ENCODE measurements around the gene FOSL2.

Gene FOSL2

DNA sequence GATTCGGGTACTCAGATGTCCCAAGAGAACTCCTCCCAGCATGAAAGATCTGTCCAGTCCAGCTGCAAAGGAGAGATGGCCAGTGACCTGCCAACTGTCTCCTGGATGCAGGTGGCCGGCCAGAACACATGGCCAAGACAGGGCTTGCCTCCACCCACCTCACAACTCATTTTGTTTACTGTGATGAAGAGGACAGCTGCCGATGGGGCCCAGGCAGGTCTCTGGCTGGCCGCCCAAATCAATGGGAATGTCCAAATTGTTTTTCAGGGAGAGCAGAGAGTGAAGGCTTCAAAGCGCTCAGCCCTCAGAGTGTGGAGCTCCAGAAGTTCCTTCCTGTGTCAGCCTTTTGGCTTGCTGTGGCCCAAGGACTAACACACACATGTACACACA, 41.9 kb downstream of the FOSL2 start:
- DNase-seq, result no peak

- no peak for DNase-seq
These were observed 42.6 kb downstream of the FOSL2 start for GRCh38 chr2:28435241-28435640.

DNA sequence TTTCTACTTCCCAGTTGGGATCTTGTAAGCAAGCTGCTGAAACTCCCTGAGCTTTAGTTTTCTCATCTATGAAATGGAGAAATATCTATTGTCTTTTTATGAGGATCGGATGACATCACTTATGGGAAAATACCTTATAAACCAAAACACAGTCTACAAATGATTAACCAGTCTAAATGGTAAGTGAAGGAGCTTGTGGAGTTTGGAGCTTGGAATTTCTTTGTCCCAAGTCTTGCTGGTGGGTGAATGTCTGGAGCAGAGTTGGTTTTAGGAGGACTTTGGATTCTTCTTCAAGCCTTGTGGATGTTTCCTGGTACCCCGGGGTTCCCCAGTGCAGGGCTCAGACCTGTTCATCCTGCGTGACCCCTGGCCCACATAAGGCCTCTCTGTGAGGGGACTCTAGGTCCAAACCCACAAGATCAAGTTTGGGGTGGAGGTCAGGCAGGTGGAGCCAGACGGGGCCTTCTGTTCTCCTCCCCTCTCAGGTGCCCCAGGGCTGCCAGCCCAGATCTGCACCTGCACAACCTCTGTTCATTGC, 43.2 kb downstream of the FOSL2 start:
- DNase-seq, result no peak

DNA sequence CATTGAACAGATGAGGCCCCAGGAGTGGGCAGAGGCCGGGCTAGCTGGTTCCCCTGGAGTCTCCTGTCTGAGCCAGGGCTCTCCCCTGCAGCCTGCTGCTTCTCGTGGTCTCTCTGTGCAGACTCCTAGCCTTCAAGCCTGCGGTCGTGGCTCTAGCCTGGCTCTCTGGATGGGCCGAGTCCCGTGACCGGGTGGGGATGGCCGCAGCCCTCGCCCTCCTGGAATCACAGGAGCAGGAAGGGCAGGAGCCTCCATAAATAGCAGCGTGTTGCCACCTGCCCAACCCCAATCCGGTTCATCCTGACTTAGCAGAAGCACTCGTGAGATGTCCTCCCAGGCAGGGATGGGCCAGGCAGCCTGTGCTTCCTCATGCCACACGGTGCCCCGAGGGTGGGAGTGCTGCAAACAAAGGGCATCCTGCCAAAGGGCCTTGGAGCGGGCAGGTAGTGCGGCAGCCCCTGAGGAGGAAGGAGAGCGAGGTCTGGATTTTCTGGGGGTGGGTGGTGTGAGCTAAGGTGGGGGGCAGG, 43.9 kb downstream of the FOSL2 start:
- no peak for DNase-seq

DNA sequence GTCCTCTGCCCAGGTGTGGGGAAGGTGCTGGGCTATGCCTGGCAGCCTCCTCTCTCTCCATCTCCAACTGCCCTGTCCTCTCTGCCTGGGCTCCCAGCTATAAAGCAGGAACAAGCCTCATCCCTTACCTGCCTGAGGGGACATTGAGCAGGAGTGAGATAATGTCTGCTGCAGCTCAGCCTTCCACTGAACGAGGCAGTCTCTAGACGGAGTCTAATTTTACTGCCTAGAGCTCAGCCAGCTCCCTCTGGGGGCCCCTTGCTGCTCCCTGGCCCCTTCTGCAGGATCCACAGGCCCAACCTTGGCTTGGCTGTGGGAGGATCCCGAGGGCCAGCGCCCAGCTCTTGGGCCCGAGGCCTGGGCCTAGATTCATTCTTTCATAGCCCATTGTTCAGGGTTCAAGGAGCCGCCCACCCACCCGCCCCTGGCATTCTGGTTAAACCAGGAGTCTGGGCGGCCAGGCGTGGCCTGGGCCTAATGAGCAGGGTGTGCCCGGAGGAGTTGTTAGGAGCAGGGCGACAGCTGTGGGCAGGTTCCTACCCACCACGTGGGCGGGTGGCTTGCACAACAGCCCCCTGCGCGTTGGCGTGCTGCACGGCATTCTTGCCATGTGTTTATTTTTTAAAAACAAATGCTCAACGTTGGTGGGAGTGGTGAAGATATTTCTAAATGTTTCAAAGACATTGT, 44.6 kb downstream of the FOSL2 start:
- no peak for DNase-seq

- DNase-seq, result no peak
These were observed 45.3 kb downstream of the FOSL2 start for GRCh38 chr2:28437918-28438317.

GRCh38 chr2:28438532-28439063, 45.9 kb downstream of the FOSL2 start:
- no peak for DNase-seq

- DNase-seq, result no peak
These were observed 46.5 kb downstream of the FOSL2 start for GRCh38 chr2:28439127-28439526.

- no peak for DNase-seq
These were observed 47.1 kb downstream of the FOSL2 start for GRCh38 chr2:28439763-28440162.

- DNase-seq, result no peak
These were observed 49.7 kb downstream of the FOSL2 start for GRCh38 chr2:28442328-28442727.

DNA sequence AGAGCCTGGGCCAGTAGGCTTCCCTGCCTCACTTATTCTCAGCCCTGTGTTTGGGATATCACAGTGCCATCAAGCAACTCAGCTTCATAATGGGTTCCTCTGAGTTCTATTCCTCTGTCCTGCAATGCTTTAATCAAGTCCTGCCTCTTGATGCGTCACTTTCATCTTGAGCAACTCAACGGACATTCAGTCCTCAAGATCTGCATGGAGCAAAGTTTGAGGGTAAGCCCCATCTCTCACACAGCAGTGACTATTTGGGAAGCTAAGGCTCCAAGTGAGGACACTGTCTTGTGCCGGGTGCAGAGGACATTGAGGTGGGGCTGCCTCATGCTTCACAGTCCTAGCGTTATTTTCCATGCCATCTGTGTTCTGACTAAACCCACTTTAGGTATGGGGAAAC, 52.3 kb downstream of the FOSL2 start:
- DNase-seq, result no peak

DNA sequence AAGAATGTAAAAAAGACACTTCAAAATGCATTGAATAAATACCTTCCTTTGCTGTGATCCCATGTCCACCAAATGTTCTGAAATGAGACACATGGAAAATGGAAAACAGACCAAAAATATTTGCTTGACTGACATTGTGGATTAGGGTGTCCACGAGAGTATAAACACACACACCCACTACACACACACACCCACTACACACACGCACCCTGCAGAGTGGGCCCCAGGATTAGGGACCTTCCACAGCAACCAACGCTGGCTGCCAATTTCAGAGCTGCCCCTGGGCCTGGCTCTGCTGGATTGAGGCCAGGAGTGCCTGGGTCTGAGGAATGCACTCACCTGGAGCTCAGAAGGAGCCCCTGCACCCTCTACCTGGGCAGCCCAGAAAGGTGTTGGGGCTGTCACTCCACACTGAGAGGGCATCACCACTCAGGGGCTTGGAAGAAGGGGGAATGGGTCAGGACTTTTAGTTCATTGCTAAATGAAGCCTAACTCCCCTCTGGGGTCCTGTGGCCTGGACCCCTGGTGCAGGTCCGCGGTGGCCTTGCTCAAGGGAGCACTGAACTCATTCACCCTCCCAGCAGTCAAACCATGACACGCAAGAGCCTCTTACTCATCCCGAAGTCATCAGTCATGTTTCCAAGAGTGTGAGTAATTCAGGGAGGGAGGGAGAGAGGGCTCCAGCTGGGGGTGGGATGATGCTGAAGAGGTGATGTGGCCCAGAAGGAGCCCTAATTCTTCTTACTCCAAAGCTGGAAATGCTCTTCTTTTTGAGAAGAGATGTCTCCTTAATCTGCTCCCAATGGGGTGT, 53.0 kb downstream of the FOSL2 start:
- DNase-seq, result no peak

DNA sequence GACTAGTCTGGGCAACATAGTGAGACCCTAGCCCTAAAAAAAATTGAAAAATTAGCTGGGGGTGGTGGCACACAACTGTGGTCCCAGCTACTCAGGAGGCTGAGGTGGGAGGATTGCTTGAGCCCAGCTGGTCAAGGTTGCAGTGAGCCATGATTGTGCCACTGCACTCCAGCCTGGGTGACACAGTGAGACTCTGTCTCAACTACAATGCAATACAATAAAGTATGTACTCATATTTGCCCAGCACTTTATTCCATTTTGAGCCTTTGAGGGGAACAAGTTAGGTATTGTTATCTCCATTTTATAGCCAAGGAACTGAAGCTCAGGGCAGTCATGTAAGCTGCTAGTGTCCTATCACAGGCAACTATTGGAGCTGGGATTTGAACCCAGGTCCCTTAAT, 53.9 kb downstream of the FOSL2 start:
- DNase-seq, result no peak

- no peak for DNase-seq
These were observed 54.4 kb downstream of the FOSL2 start for GRCh38 chr2:28447086-28447485.

- peak; percentile 97 for DNase-seq
These were observed 55.5 kb downstream of the FOSL2 start for GRCh38 chr2:28447943-28448792.

DNA sequence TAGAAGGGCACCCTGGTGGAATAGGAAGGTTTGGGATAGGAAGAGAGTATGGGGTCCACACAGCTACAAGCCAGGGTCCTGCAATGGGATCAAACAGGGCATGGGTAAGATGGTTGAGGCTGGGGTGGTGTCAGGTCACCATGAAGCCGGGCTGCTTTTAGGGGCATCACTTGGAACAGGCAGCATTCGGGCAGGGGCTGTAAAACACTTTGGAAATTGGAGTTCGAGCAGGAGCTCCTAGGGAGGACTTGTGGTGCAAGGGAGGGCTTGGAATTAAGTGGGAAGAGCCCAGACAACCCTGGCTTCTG, 56.1 kb downstream of the FOSL2 start:
- no peak for DNase-seq

DNA sequence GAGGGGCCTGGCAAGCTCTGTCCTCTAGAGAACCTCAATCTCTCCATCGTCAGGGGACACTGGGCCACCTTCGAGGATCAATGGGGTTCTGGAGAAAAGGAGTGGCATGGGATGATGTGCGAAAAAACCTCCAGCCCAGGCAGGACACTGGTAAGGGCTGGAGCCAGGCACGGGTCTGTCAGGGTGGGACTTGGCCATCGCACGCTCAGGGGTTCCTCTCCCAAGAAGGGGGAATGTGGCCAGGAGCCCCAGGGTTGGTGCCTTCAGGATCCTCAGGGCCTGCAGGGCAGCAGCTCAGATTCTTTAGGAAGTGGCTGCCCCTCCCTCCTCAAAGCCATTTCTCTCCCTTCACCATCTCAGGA, 56.4 kb downstream of the FOSL2 start:
- DNase-seq, result no peak

- no peak for DNase-seq
These were observed 57.1 kb downstream of the FOSL2 start for GRCh38 chr2:28449488-28450395.

DNA sequence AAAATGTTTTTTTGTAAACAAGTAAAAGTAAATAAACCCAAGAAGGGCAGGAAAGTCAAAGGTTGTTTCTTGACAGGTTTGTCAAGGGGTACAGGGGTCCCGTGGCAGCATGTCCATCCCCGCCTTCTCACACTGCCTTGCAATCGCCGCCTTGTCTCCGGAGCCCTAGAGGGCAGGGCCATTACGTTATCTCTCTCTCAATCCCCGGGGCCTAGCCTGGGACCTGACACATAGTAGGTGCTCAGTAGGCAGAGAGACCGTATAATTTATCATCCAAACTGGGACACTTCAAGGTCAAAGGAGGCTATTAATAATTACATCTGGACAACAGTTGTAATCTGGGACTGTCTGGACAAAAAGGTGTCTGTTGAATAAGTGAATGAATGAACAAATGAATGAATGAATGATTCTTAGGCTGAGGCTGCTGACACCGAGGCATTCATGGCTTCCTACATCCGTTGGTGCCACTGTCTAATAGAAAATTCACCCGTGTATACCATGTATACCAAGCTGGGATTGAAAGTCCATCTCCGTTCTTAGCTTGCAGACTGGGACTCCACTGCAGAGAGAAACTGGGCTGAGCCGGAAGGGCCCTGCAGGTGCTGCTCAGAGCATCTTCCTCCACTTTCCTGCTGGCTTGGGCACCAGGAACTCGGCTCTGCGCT, 58.4 kb downstream of the FOSL2 start:
- no peak for DNase-seq

- no peak for DNase-seq
These were observed 59.3 kb downstream of the FOSL2 start for GRCh38 chr2:28451793-28452533.

Data from SIG-M5 (cell line).